OCI-LY1 (cell line): ENCODE data around the gene PARN.

Experiments
- EZH2 ChIP-seq: fragments of 200-600 bp; sonication (generic), shearing (Covaris generic); IDR thresholded peaks from 2 replicates; pipeline ENCODE4 v1.8.0; 2017; ENCODE audit warnings: borderline replicate concordance, mixed run types, mild to moderate bottlenecking, antibody characterized with exemption, low read length, moderate library complexity, mixed read lengths
- TF ChIP-seq, protein P1 (sequence below): fragments of 200-600 bp; sonication (generic), shearing (Covaris generic); IDR thresholded peaks from 2 replicates; pipeline ENCODE4 v1.5.1; 2017; ENCODE audit warnings: mild to moderate bottlenecking, antibody characterized with exemption, low read length, moderate library complexity, mixed read lengths

DNA sequence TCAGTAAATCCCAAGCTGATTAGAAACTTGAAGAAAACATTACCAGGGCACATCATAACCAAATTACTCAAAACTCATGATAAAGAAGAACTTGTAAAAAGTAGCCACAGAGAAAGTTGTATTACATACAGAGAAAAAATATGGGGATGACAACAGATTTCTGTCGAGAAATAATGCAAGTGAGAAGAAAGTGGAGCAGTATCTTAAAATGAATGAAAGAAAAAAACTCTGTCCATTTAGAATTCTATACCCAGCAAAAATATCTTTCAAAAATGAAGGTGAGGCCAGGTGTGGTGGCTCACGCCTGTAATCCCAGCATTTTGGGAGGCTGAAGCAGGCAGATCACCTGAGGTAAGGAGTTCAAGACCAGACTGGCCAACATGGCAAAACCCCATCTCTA lies 165.9 kb downstream of the PARN start:
- TF ChIP-seq, protein P1, sequence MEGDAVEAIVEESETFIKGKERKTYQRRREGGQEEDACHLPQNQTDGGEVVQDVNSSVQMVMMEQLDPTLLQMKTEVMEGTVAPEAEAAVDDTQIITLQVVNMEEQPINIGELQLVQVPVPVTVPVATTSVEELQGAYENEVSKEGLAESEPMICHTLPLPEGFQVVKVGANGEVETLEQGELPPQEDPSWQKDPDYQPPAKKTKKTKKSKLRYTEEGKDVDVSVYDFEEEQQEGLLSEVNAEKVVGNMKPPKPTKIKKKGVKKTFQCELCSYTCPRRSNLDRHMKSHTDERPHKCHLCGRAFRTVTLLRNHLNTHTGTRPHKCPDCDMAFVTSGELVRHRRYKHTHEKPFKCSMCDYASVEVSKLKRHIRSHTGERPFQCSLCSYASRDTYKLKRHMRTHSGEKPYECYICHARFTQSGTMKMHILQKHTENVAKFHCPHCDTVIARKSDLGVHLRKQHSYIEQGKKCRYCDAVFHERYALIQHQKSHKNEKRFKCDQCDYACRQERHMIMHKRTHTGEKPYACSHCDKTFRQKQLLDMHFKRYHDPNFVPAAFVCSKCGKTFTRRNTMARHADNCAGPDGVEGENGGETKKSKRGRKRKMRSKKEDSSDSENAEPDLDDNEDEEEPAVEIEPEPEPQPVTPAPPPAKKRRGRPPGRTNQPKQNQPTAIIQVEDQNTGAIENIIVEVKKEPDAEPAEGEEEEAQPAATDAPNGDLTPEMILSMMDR: no peak
- no peak for TF ChIP-seq EZH2
